Cardiac fibroblast (primary cell): ENCODE results near the gene GPM6B.
A peak's percentile ranks its signal among the peaks of the same experiment; 100 is the strongest.

ENCODE experiments used
- DNase-seq, 2 donors: peaks; one replicate each; pipeline versions ENCODE4 v3.0.0 to v3.0.0-alpha.2; 2010; ENCODE audit warnings: low read depth in 2 of 2
- H3K4me3 ChIP-seq, 2 donors: replicated peaks in 1 of 2; 1 replicate in 1 of 2; 2 replicates in 1 of 2; pipeline ENCODE4 v1.5.1; 2011; ENCODE audit warnings: low read depth in 2 of 2, low read length in 2 of 2, mild to moderate bottlenecking in 2 of 2, moderate library complexity in 1 of 2
- TF ChIP-seq, protein P1 (sequence below): IDR thresholded peaks from one replicate; pipeline ENCODE4 v1.5.1; 2011; ENCODE audit warnings: low read depth, mild to moderate bottlenecking, low read length, inconsistent platforms

The GPM6B gene

DNA sequence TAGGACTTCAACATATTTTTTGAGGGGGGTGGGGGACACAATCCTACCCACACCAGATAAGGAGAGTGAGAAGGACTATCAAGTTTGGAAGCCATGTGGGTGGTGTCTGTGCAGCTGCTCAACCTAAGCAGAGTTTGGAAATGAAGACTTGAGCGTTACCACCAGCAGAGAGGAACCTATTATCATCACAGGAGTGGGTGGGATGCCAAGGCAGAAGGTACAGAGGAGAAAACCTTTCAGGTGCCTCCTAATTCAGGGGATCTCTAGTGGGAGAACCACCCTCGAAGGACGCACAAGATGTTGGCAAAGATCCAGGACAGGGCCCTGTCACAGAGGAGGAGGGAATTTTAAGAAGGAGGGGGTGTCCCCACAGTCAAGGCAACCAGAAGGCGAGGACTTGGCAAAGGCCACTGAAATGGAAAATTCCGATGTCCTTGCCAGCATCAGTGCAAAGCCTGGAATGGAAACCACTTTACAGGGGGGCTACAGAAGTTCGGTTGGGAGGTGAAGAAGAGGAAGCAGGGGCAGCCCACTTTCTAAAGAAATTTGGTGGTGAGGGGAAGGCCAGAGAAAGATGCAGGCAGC, 8.4 kb upstream of the GPM6B start:
- TF ChIP-seq, protein P1, sequence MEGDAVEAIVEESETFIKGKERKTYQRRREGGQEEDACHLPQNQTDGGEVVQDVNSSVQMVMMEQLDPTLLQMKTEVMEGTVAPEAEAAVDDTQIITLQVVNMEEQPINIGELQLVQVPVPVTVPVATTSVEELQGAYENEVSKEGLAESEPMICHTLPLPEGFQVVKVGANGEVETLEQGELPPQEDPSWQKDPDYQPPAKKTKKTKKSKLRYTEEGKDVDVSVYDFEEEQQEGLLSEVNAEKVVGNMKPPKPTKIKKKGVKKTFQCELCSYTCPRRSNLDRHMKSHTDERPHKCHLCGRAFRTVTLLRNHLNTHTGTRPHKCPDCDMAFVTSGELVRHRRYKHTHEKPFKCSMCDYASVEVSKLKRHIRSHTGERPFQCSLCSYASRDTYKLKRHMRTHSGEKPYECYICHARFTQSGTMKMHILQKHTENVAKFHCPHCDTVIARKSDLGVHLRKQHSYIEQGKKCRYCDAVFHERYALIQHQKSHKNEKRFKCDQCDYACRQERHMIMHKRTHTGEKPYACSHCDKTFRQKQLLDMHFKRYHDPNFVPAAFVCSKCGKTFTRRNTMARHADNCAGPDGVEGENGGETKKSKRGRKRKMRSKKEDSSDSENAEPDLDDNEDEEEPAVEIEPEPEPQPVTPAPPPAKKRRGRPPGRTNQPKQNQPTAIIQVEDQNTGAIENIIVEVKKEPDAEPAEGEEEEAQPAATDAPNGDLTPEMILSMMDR: no peak
- H3K4me3 ChIP-seq: no peak overlapping the region
- DNase-seq: no peak

DNA sequence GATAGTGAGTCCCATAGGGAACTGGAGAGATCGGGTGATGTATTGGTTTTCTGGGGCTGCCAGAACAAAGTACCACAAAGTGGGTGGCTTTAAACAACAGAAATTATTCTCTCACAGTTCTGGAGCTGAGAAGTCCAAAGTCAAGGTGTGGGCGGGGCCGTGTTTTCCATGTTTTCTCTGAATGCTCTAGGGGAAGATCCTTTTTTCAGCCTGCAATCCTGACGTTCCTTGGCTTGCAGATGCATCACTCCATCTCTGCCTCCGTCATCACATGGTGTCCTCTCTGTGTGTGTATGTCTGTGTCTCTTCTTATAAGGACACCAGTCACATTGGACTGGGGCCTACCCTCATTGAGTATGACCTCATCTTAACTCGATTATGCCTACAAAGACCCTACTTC, 7.9 kb upstream of the GPM6B start:
- TF ChIP-seq, protein P1: no peak
- DNase-seq: no peak
- H3K4me3 ChIP-seq: no peak overlapping the region

DNA sequence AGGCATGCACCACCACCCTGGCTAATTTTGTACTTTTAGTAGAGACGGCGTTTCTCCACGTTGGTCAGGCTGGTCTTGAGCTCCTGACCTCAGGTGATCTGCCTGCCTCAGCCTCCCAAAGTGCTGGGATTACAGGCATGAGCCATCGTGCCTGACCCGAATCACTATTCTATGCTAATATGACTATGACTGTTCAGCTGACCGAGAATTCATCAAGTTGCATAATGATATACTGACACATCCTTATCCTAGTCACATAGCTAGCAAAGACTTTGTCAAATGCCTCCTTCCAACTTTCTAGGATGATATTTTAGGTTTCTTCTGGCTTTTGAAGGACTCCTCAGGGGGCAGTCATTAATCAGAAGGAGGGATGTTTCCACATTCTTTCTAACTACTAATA, 4.8 kb upstream of the GPM6B start:
- TF ChIP-seq, protein P1: no peak
- no peak overlapping the region for H3K4me3 ChIP-seq
- peak in 1 of 2 donors; percentile 25 for DNase-seq

DNA sequence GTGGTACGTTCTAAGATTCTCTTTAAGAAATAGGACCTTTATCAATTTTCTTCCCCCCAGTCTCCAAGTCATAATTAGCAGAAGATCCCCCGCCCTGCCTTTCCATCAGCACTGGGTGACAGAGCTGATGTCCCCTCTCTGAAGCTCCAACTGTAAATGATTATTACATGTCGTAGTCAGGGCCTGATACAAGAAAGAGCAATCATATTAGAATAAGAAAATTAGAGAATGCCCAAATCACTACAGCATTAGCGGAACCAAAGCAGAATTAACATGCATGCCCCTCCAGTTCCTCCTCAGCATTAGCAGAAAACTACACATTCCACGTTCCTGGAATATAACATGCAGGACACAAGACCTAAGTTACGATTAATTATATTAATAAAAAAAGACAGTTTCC, 717 bp downstream of the GPM6B start:
- no peak overlapping the region for H3K4me3 ChIP-seq
- TF ChIP-seq, protein P1: no peak
- no peak for DNase-seq

DNA sequence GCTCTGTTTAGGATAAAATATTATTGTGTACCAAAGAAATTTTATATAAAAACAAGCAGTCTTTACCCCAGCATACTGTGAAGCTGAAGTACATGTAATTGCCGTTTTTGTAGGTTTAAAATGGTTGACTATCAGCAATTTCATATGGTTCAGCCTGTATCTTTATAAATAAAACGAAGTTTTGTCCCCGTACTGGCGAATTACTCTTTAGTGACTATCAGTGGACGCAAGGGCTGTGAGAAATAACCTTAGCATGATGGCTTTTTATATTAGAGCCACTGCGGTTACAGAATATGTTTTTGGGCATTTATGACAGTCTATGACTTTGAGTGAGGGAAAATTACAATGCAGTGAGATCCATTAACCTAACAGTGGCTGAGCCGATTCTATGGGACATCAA, 1.2 kb downstream of the GPM6B start:
- no peak for DNase-seq
- H3K4me3 ChIP-seq: no peak overlapping the region
- TF ChIP-seq, protein P1: no peak

DNA sequence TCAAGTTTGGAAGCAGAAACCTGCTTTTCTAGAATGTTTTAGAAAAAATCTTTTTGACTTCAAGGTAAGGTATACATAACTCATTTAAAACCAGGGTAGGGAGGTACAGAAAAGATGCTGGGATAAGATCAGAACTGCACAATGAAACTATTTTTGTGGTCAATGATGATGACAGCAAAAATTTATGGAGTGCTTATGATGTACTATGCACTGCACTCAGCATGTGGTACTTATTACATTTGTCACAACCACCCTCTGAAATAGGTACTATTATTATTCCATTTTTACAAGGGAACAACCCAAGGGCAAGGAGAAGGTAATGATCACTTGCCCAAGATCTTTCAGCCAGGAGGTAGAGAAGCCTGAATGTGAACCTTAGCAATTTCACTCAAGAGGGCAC, 8.0 kb downstream of the GPM6B start:
- TF ChIP-seq, protein P1: no peak
- H3K4me3 ChIP-seq: no peak overlapping the region
- peak in 1 of 2 donors; percentile 16 for DNase-seq

DNA sequence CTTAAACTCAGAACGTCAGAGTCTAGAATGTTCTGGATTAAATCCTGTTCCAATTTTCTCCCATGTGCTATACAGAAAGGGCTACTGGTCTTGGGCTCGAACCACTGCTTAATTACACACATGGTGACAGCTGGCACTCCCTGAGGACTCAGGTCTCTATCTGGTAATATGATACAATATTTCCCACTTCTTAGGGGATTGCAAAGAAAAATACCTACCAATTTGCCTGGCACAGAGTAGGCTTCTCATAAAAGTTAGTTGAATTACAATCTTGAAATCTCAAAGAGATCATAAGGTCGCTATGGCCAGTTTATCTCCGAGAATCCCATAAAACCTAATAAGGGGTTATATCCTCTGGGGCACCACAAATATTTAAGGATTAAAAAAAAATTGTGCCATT, 8.6 kb downstream of the GPM6B start:
- DNase-seq: no peak
- TF ChIP-seq, protein P1: no peak
- H3K4me3 ChIP-seq: no peak overlapping the region
